ENCODE measurements around the gene SPAST.
A peak's percentile ranks its signal among the peaks of the same experiment; 100 is the strongest.
"Not testable (repeated sequence)": the region's sequence is repeated elsewhere in the genome, so short reads cannot be mapped to it uniquely, and the experiment has no call there.

The SPAST gene

DNA sequence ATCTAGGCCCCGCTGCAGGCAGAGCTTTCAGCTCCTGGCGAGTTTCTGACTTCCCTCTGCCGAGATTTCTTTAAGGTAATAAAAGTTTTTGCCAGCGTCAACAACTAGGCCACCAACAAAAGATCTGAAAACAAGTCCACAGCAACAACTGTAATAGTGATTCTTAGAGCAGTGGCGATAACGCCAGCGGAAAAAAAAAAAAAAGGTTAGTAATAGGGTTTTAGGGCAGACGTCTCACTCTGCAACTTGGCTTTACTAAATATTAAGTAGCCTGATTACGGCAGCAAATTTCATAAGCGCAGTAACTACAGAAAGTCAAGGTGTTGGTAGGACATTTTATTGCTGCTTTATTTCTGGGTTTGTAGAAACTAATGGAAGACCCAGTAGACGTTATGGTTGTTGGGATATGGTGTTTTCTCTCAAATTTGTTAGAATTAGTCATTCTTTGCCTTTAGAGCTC, 102.8 kb downstream of the SPAST start:
- H3K4me3 ChIP-seq (ENCODE audit: low read depth, low read length): peak overlapping the region; percentile 60
- no peak for DNase-seq (ENCODE audit: low read depth)
- TF ChIP-seq, protein P1, sequence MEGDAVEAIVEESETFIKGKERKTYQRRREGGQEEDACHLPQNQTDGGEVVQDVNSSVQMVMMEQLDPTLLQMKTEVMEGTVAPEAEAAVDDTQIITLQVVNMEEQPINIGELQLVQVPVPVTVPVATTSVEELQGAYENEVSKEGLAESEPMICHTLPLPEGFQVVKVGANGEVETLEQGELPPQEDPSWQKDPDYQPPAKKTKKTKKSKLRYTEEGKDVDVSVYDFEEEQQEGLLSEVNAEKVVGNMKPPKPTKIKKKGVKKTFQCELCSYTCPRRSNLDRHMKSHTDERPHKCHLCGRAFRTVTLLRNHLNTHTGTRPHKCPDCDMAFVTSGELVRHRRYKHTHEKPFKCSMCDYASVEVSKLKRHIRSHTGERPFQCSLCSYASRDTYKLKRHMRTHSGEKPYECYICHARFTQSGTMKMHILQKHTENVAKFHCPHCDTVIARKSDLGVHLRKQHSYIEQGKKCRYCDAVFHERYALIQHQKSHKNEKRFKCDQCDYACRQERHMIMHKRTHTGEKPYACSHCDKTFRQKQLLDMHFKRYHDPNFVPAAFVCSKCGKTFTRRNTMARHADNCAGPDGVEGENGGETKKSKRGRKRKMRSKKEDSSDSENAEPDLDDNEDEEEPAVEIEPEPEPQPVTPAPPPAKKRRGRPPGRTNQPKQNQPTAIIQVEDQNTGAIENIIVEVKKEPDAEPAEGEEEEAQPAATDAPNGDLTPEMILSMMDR (IDR thresholded peaks at IDR 0.05; ENCODE audit: low read depth, low read length, missing control alignments): no peak

DNA sequence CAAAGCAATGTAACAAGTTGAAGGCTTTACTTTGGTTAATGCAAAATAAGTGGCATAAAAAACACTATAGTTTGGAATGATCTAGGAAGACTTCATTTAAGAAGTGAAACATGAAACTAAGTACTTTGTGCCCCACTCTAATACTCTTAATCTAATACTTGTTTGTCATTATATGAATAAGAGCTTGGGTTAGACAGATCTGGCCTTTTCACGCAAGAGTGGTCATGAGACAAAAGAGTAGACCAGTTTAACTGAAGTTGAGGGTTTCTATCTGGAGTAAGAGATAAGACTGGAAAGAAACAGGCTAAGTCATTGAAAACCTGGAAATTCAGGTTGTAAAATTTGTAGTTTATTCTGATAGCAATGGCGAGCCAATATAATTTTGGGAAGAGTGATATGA, 105.2 kb downstream of the SPAST start:
- no peak overlapping the region for H3K4me3 ChIP-seq (ENCODE audit: low read depth, low read length)
- TF ChIP-seq, protein P1 (IDR thresholded peaks at IDR 0.05; ENCODE audit: low read depth, low read length, missing control alignments): no peak
- peak; percentile 51 for DNase-seq (ENCODE audit: low read depth)

DNA sequence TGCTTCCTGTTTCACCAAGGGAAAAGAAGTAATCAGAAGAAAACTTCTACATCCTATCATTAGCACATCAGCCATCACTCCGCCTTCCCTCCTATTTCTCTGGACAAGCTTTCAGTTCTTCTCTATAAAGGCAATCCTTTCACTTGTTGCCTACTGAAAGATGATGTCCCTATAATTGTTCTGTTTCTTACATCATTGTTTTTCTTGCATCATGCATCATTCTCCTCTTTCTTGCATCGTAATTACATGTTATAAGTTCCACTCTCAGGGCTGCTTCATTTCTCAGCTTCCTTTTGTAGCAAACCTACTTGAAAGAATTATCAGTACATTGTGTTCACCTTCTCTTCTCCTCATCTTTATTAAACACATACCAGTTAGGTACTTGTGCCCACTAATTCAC, 109.5 kb downstream of the SPAST start:
- TF ChIP-seq, protein P1 (IDR thresholded peaks at IDR 0.05; ENCODE audit: low read depth, low read length, missing control alignments): no peak
- DNase-seq (ENCODE audit: low read depth): no peak
- H3K4me3 ChIP-seq (ENCODE audit: low read depth, low read length): no peak overlapping the region

DNA sequence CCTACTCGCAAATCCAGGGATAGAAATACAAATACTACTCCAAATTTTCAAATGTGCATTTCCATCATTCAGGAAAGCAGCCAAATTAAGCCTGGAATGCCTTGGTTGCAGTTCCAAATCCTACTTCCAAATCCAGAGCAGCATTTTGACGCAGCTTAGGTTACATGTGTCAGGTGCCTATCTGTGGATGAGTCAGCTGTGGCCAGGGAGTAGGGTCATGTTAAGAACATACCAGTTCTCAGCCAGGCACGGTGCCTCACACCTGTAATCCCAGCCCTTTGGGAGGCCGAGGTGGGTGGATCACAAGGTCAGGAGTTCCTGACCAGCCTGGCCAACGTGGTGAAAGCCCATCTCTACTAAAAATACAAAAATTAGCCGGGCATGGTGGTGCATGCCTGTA, 119.3 kb downstream of the SPAST start:
- TF ChIP-seq, protein P1 (IDR thresholded peaks at IDR 0.05; ENCODE audit: low read depth, low read length, missing control alignments): no peak
- no peak overlapping the region for H3K4me3 ChIP-seq (ENCODE audit: low read depth, low read length)
- DNase-seq (ENCODE audit: low read depth): no peak

DNA sequence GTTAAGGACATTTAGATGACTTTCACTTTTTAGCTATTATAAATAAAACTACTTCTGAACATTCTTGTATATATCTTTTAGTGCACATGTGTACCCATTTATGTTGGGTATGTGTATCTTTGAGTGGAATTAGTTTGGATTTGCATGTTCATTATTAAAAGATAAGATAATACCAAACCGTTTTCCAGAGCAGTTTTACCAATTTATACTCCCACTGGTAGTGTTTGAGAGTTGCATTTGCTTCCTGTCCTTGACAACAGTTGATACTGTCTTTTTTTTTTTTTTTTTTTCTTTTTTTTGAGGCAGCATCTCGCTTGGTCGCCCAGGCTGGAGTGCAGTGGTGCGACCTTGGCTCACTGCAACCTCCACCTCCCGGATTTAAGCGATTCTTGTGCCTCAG, 125.7 kb downstream of the SPAST start:
- no peak for DNase-seq (ENCODE audit: low read depth)
- TF ChIP-seq, protein P1 (IDR thresholded peaks at IDR 0.05; ENCODE audit: low read depth, low read length, missing control alignments): no peak
- no peak overlapping the region for H3K4me3 ChIP-seq (ENCODE audit: low read depth, low read length)

DNA sequence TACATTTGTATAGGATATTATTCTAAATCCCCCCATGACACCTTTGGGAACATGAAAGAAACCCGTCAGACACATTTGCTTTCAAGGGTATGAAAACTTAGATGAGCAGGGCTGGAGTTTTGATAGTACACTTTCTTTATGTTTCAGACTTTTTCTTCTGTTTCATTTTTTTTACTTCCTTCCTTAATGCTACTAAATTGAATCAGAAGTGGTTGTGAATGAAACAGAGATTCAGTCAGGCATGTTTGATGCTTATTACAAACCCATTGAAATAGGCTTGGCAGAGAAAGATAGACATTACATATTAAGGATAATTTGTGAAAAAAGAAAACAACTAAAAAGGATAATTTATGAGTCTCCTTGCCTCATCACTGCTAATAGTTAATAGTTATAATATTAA, 129.1 kb downstream of the SPAST start:
- TF ChIP-seq, protein P1 (IDR thresholded peaks at IDR 0.05; ENCODE audit: low read depth, low read length, missing control alignments): no peak
- DNase-seq (ENCODE audit: low read depth): no peak
- no peak overlapping the region for H3K4me3 ChIP-seq (ENCODE audit: low read depth, low read length)

DNA sequence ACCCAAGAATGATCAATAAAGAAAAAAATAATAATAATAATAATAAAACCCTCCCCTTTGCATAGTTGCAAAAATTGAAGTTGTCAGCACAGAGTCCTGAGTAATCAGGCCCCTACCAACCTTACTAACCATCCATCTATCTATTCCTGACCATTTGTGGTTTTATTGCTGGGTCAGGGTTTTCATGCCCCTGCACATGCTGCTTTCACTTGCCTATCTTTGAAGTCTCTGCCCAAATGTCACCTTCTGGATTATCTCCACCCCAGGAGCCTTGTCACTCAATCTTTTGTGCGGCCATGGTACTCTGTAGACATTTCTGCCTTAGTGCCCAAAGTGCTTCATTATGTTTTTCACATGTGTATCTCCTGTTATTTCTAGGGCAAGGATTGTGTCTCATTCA, 137.5 kb downstream of the SPAST start:
- DNase-seq (ENCODE audit: low read depth): no peak
- H3K4me3 ChIP-seq (ENCODE audit: low read depth, low read length): no peak overlapping the region
- TF ChIP-seq, protein P1 (IDR thresholded peaks at IDR 0.05; ENCODE audit: low read depth, low read length, missing control alignments): no peak

DNA sequence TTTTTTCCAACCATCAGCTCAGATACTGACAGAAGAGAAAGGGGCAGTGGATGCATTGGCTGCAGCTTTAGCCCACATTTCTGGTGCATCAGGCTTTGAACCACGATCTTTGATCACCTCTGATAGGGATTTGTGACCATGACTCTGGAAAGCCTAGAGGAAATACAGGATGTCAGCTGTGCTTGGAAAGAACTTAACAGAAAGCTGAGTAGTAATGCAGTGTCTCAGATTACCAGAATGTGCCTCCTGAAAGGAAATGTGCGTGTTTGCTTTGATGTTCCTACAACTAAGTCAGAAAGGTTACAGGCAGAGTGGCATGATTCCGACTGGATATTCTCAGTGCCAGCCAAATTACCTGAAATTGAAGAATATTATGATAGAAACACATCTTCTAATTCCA, 140.1 kb downstream of the SPAST start:
- DNase-seq (ENCODE audit: low read depth); H3K4me3 ChIP-seq (ENCODE audit: low read depth, low read length): not testable (repeated sequence)
